COLO668 (cell line): ENCODE measurements around the gene SCN2A.
A peak's percentile ranks its signal among the peaks of the same experiment; 100 is the strongest.
"Not testable (repeated sequence)": the region's sequence is repeated elsewhere in the genome, so short reads cannot be mapped to it uniquely, and the experiment has no call there.

Experiments
- DNase-seq: peaks from one replicate; lab custom pipeline; 2025; ENCODE audit not compliant: unreplicated experiment; lab: John Stamatoyannopoulos, UW

Gene SCN2A

DNA sequence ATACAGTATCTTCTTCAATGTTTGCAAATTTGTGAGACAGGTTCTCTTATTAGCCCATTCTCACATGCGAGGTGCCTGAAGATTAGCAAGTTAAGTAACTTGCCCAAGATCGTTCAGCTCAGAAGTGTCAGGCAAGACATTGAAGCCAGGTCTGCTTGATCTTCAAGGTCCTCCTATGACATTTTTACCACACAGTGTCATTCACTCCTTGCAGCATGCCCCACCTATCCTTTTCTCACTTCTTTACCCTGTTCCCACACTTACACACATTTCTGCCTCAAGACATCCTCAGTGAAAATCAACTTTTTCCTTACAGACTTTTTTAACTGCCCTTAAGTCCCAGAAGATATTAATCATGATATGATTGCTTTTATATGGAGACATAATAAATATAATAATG is 73.8 kb downstream of the SCN2A start:
- DNase-seq = no peak

- no peak for DNase-seq
Observed at GRCh38 chr2:165313509-165313908, 74.3 kb downstream of the SCN2A start.

DNA sequence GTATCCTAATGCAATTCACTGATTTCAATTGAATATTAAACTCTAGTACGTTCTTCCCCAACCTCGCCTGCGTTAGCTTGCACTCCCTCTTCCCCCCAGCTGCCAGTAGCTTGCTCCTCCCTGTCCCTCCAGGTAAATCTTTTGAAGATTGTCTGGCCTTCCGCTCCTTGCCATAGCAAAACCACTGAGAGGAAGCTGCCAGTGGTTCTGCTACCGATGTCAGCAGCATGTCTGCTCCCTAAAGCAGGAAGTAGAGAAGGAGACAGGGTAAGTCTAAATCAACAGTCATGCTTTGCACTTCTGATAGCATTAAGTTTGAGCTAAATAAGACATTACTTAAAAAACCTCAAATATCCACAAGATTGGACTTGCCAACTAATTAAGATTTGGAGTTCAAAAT is 89.1 kb downstream of the SCN2A start:
- DNase-seq = no peak

GRCh38 chr2:165344276-165344675 is 105.1 kb downstream of the SCN2A start:
- not testable (repeated sequence) for DNase-seq

GRCh38 chr2:165348441-165348840 is 109.2 kb downstream of the SCN2A start:
- no peak for DNase-seq

GRCh38 chr2:165349181-165349580 is 110.0 kb downstream of the SCN2A start:
- DNase-seq = no peak

DNA sequence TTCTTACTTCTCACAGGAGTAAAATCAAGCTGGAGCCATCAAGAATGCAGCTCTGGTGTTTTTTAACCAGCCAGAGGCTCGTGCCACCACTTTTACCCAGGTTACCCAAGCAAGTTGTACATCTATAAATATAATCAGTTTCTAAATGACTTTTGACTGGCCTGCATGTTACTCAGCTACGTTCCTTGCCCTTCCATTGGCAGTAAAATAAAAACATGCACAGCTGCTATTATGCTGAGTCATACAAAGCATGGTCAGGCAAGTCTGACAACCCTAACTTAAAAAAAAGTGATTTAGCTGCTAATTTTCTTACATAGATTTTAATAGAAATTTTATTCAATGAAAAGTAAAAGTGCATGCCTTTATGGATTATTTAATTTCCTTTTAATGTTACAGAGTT is 118.5 kb downstream of the SCN2A start:
- no peak for DNase-seq

DNA sequence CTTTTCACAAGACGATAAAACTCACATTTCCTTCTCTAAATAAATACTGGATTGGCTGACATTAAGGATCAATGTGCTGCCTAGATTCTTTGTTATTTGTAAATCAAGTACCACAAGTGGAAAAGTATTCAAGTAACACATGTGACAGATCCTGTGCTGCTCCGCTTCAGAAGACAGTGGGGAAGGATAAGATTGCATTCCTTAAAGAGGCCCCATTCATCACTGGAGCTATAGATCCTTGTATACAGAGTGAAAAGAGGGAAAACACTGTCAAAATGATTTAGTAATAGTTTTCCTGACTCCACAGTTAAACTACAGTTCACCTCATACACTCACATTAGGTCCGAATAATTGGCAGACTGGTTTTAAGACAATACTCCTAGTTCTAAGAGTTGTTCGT is 122.3 kb downstream of the SCN2A start:
- DNase-seq = no peak

DNA sequence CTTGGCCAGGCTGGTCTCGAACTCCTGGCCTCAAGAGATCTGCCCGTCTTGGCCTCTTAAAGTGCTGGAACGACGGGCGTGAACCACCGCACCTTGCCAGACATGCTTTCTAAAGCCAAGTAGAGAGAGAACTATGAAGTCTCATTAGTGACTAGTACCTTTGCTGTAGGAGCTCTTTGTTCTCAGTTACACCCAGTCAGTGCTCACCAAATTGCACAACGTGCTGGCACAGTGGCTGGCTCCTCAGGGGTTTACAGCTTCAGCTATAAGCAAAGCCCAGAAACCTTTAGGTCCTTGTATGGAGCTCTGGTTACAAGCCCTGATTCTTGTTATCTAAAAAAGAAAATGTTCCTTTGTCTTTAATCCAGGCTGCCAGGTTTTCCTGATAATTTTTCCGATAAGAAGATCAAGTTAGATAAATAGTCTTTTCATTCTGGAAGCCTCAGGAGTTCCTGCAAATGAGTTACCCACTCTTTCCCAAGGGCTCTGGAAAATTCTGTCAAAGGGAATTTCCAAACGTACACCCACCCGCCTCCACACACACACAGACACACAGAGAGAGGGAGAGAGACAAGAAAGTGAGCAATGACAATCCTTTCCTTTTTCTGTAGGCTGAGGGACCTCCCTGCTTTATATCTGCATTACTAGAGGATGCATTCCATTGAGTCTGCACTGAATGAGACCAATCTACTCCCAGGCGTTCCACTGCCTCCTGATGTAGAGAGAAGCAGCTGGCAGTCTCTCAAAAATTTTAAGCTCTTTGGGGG is 130.1 kb downstream of the SCN2A start:
- DNase-seq = no peak

GRCh38 chr2:165369898-165370296 is 130.7 kb downstream of the SCN2A start:
- DNase-seq = no peak

DNA sequence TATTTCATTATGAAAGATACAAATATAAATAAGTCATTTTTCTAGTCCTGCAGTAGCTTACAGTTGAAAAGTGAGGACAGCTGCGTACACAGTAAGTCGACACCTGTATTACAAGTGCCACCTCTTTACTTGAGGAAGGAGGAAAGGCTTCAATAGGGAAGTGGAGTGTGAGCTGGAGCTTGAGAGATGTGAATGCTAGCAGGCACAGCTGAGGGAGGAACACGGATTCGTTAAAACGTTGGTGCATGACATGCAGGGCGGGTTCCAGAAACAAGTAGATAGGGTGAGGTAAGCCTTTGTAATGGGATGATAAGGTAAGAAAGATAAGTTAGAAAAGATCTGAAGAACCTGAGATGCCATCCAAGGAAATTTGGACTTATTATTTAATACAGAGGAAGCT is 132.1 kb downstream of the SCN2A start:
- peak; percentile 75 for DNase-seq

- no peak for DNase-seq
Observed at GRCh38 chr2:165373278-165374010, 134.2 kb downstream of the SCN2A start.

GRCh38 chr2:165376571-165376975 is 137.4 kb downstream of the SCN2A start:
- DNase-seq = no peak

DNA sequence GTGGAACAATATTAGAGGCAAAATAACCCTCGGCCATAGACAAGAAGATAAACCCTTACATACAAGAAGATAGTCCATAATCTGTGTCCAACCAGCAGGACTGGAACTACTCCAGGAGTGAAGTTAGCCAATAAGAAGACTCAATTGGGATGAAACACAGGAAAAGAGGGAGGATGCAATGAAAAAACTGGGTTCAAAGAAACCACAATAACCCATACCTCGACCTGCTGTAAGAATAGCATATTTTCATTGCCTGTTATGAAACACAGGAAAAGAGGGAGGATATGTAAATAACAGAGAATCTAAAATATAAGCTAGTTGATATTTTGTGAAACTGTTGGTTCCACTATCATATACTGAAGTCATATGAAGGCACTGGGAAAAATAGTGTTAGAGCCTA is 143.1 kb downstream of the SCN2A start:
- DNase-seq = no peak

GRCh38 chr2:165390875-165391274 is 151.7 kb downstream of the SCN2A start:
- no peak for DNase-seq

GRCh38 chr2:165391791-165392190 is 152.6 kb downstream of the SCN2A start:
- no peak for DNase-seq

GRCh38 chr2:165398603-165399002 is 159.4 kb downstream of the SCN2A start:
- not testable (repeated sequence) for DNase-seq

- no peak for DNase-seq
Observed at GRCh38 chr2:165401285-165401852, 162.2 kb downstream of the SCN2A start.

DNA sequence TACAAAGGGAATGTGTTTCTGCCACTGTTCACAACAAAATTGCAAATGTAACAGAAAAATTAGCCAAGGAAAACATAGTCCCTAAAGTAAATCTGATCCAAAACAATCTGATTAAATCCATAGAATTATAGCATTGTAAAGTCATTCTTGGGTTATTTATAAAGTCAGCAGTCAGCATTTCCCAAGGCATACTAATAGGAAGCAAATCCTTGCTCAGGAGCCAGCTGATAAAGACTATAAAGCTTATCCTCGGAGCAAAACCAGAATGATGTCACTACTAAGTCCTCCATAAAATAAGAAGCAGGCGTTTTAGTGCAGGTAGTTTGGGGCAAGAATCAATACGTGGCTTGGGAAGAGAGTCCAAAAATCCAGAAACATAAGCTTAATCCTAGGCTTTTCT is 162.9 kb downstream of the SCN2A start:
- DNase-seq = no peak

GRCh38 chr2:165406173-165406572 is 167.0 kb downstream of the SCN2A start:
- no peak for DNase-seq

GRCh38 chr2:165407466-165407865 is 168.3 kb downstream of the SCN2A start:
- no peak for DNase-seq

GRCh38 chr2:165408186-165408585 is 169.0 kb downstream of the SCN2A start:
- peak; percentile 31 for DNase-seq
